ENCODE measurements around the gene LBX2.
"Not testable (repeated sequence)": the region's sequence is repeated elsewhere in the genome, so short reads cannot be mapped to it uniquely, and the experiment has no call there.

The LBX2 gene

GRCh38 chr2:74464406-74464805 is 35.0 kb downstream of the LBX2 start:
- peak overlapping the region; percentile 94 for H3K4me3 ChIP-seq (replicated peaks; ENCODE audit: low read depth, low read length)
- DNase-seq (ENCODE audit: extremely low read depth, low read depth), result no peak

DNA sequence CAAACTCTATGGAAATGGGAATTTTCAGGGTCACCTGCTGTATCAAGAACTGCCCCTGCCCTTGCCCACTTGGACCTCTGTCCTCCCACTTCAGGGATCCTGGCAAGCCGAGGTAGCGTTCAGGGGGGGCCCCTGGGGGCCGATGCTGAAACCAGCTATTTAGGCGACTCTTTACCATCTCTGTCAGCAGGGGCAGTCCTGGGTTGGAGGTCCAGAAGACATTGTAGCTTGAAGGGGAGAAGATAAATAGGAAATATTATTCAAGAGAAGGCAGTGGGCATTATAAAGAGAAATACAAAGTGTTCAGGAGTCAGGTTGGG is 36.7 kb downstream of the LBX2 start:
- no peak overlapping the region for H3K4me3 ChIP-seq (replicated peaks; ENCODE audit: low read depth, low read length)
- no peak for DNase-seq (ENCODE audit: extremely low read depth, low read depth)
- no peak for TF ChIP-seq CTCF (IDR thresholded peaks at IDR 0.05; ENCODE audit: low read depth, low read length, missing control alignments)

More at GRCh38 chr2:74464406-74464805, 35.0 kb downstream of the LBX2 start:
- no peak for TF ChIP-seq CTCF (IDR thresholded peaks at IDR 0.05; ENCODE audit: low read depth, low read length, missing control alignments)

GRCh38 chr2:74462054-74462785 is 37.2 kb downstream of the LBX2 start:
- DNase-seq (ENCODE audit: extremely low read depth, low read depth), result no peak
- H3K4me3 ChIP-seq (replicated peaks; ENCODE audit: low read depth, low read length), result no peak overlapping the region
- TF ChIP-seq CTCF (IDR thresholded peaks at IDR 0.05; ENCODE audit: low read depth, low read length, missing control alignments), result no peak

DNA sequence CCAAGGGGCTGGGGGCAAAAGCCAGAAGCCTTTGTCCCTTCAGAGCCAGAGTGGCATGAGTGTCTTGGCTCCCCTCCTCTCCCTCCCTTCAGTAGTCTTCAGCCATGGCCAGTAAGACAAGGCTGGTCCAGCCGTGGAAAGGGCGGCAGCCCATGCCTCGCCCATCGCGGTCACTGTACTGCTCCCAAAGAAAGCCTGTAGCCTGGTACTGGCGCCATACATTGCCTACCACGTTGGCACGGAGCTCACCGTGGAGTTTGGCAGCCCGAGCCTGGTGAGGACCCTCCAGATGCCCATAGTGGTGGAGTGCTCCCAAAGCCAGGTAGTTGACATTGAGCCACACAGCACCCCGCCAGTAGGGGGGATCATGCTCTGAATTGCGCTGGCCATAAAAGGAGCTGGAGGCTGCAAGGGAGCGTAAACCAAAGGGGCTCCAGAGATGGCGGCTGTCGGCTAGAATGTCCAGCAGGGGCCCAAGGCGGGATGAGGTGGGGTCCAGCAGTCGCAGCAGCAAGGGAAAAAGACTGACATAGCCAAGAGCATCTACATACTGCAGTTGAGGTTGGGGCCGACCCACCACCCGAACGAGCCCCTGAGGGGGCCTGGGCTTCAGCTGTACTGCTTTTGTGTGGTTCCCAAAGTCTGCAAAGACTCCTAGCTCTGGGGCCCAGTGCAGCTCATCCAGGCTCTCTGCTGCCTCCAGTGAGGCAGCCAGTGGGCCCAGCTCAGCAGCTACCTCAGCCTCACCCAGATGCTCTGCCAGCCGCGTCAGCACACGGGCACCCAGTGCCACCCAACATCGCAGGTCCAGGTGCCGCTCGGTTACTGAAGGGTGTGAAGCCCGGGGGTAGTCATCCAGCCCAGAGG is 38.0 kb downstream of the LBX2 start:
- no peak for DNase-seq (ENCODE audit: extremely low read depth, low read depth)
- H3K4me3 ChIP-seq (replicated peaks; ENCODE audit: low read depth, low read length), result no peak overlapping the region
- TF ChIP-seq CTCF (IDR thresholded peaks at IDR 0.05; ENCODE audit: low read depth, low read length, missing control alignments), result peak; percentile 30

- not testable (repeated sequence) for DNase-seq (ENCODE audit: extremely low read depth, low read depth); H3K4me3 ChIP-seq (replicated peaks; ENCODE audit: low read depth, low read length)
Measured at GRCh38 chr2:74460187-74460586, 39.2 kb downstream of the LBX2 start.

DNA sequence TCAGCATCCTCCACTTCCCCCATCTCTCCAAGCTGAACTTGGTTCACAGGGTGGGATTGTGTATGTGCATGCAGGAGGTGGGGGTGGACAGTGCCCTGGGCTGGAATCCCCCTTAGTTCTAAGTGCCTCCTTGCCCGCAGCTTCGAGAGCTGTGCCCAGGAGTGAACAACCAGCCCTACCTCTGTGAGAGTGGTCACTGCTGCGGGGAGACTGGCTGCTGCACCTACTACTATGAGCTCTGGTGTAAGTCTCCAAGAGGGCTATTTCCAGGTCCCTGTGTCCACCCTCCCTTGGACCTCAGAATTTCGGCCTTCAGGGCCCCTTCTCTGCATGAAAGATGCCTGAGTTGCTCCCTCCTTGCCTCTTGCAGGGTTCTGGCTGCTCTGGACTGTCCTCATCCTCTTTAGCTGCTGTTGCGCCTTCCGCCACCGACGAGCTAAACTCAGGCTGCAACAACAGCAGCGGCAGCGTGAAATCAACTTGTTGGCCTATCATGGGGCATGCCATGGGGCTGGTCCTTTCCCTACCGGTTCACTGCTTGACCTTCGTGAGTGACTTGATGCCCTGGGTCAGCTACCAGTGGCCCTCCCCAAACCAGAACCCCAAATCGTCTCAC is 39.8 kb downstream of the LBX2 start:
- peak overlapping the region; percentile 92 for H3K4me3 ChIP-seq (replicated peaks; ENCODE audit: low read depth, low read length)
- not testable (repeated sequence) for DNase-seq (ENCODE audit: extremely low read depth, low read depth)

- peak overlapping the region; percentile 92 for H3K4me3 ChIP-seq (replicated peaks; ENCODE audit: low read depth, low read length)
- no peak for DNase-seq (ENCODE audit: extremely low read depth, low read depth)
- TF ChIP-seq CTCF (IDR thresholded peaks at IDR 0.05; ENCODE audit: low read depth, low read length, missing control alignments), result no peak
Measured at GRCh38 chr2:74458938-74459363, 40.5 kb downstream of the LBX2 start.
